HepG2 (cell line): ENCODE data around the gene GNG10. TPM values are rescaled to one million over a fixed set of nuclear protein-coding genes. Genes with fewer than 3 reads are reported as not detected.

Experiments used
- CAMTA2 ChIP-seq: sonication (generic); formaldehyde crosslinking; IDR thresholded peaks from 2 replicates; pipeline ENCODE4 v1.4.0; 2020; ENCODE audit warnings: mild to moderate bottlenecking, missing genetic modification reagents, borderline replicate concordance
- CCDC6 ChIP-seq: sonication (generic); formaldehyde crosslinking; IDR thresholded peaks from 2 replicates; pipeline ENCODE4 v1.8.1; 2022; ENCODE audit warnings: mild to moderate bottlenecking, missing genetic modification reagents, moderate library complexity
- HMG20A ChIP-seq: IDR thresholded peaks from 2 replicates; pipeline ENCODE4 v1.6.1; 2016; ENCODE audit warnings: borderline replicate concordance
- HOMEZ ChIP-seq: IDR thresholded peaks from 2 replicates; pipeline ENCODE4 v1.6.1; 2016; ENCODE audit warnings: low read depth
- HOXD1 ChIP-seq: sonication (generic); formaldehyde crosslinking; IDR thresholded peaks from 2 replicates; pipeline ENCODE4 v1.5.0; 2020; ENCODE audit warnings: missing genetic modification reagents
- MNT ChIP-seq: fragments of 450-650 bp; IDR thresholded peaks from 2 replicates; pipeline ENCODE4 v1.6.1; 2016
- MTF2 ChIP-seq: sonication (generic); formaldehyde crosslinking; IDR thresholded peaks from 2 replicates; pipeline ENCODE4 v1.5.0; 2020; ENCODE audit warnings: missing genetic modification reagents, borderline replicate concordance
- SIN3A ChIP-seq: IDR thresholded peaks from 2 replicates; pipeline ENCODE4 v1.6.1; 2011; ENCODE audit warnings: low read depth, mild to moderate bottlenecking, control low read depth, low read length, borderline replicate concordance
- SNAPC5 ChIP-seq: sonication (generic); formaldehyde crosslinking; IDR thresholded peaks from 2 replicates; pipeline ENCODE4 v1.8.1; 2023; ENCODE audit warnings: mild to moderate bottlenecking, missing genetic modification reagents, borderline replicate concordance
- TBX2 ChIP-seq: sonication (generic); formaldehyde crosslinking; IDR thresholded peaks from 2 replicates; pipeline ENCODE4 v1.5.0; 2020; ENCODE audit warnings: missing genetic modification reagents, mild to moderate bottlenecking, borderline replicate concordance
- TEAD2 ChIP-seq: sonication (generic); formaldehyde crosslinking; IDR thresholded peaks from 2 replicates; pipeline ENCODE4 v1.9.0; 2021; ENCODE audit warnings: missing genetic modification reagents
- THAP7 ChIP-seq: sonication (generic); formaldehyde crosslinking; IDR thresholded peaks from 2 replicates; pipeline ENCODE4 v1.8.1; 2023; ENCODE audit warnings: mild to moderate bottlenecking, missing genetic modification reagents
- THAP9 ChIP-seq: sonication (generic); formaldehyde crosslinking; IDR thresholded peaks from 2 replicates; pipeline ENCODE4; 2020; ENCODE audit warnings: missing genetic modification reagents, mild to moderate bottlenecking, borderline replicate concordance
- TOPORS ChIP-seq: sonication (generic); formaldehyde crosslinking; IDR thresholded peaks from 2 replicates; pipeline ENCODE4 v1.8.0; 2023; ENCODE audit warnings: mild to moderate bottlenecking, missing genetic modification reagents
- YEATS2 ChIP-seq: sonication (generic); formaldehyde crosslinking; IDR thresholded peaks from 2 replicates; pipeline ENCODE4 v1.4.0; 2020; ENCODE audit warnings: missing genetic modification reagents, borderline replicate concordance
- ZFP36 ChIP-seq: fragments of 150-350 bp; IDR thresholded peaks from 2 replicates; pipeline ENCODE4 v1.6.1; 2018; ENCODE audit warnings: borderline replicate concordance, low read length, low read depth; ENCODE audit not compliant: partially characterized antibody
- ZNF101 ChIP-seq: sonication (generic); formaldehyde crosslinking; IDR thresholded peaks from 2 replicates; pipeline ENCODE4 v1.4.0; 2020; ENCODE audit warnings: mild to moderate bottlenecking, low read depth, missing genetic modification reagents, borderline replicate concordance
- ZNF12 ChIP-seq: sonication (generic); formaldehyde crosslinking; IDR thresholded peaks from 2 replicates; pipeline ENCODE4 v1.5.0; 2020; ENCODE audit warnings: missing genetic modification reagents
- ZNF414 ChIP-seq: sonication (generic); formaldehyde crosslinking; IDR thresholded peaks from 2 replicates; pipeline ENCODE4 v1.5.0; 2020; ENCODE audit warnings: missing genetic modification reagents
- ZNF629 ChIP-seq: sonication (generic); formaldehyde crosslinking; conservative IDR thresholded peaks from 2 replicates; pipeline ENCODE4 v1.5.0; 2020; ENCODE audit warnings: missing genetic modification reagents
- ZNF652 ChIP-seq: IDR thresholded peaks from 2 replicates; pipeline ENCODE4 v1.6.1; 2016; ENCODE audit warnings: low read depth, borderline replicate concordance
- ZNF737 ChIP-seq: sonication (generic); formaldehyde crosslinking; IDR thresholded peaks from 2 replicates; pipeline ENCODE4 v1.5.0; 2020; ENCODE audit warnings: missing genetic modification reagents, mild to moderate bottlenecking, borderline replicate concordance
- ZNF746 ChIP-seq: sonication (generic); formaldehyde crosslinking; IDR thresholded peaks from 2 replicates; pipeline ENCODE4 v1.8.0; 2022; ENCODE audit warnings: mild to moderate bottlenecking, missing genetic modification reagents
- polyA plus RNA-seq, 8 experiments: library from polyadenylated mRNA; depleted of rRNA in 3 of 8; stranded (reverse) in 7 of 8; unstranded in 1 of 8; fragments of >200 nt; fragmentation: Illumina TruSeq in 4 of 8; extraction: Trizol in 4 of 8; gene quantifications; 2 replicates each; pipeline versions ENCODE4 v1.2.1 to v1.2.3, GENCODE V29; 2011 to 2016; ENCODE audit warnings: low read depth in 4 of 8, missing spikeins in 1 of 8, mixed read lengths in 1 of 8; ENCODE audit not compliant: insufficient read depth in 1 of 8
- total RNA-seq, 5 experiments: library from RNA; depleted of rRNA; stranded (reverse); fragments of >200 nt; fragmentation: Illumina TruSeq; extraction: Trizol; gene quantifications; 2 replicates each; pipeline ENCODE4 v1.2.3, GENCODE V29; 2016; ENCODE audit warnings: low read depth in 1 of 5

The GNG10 gene
- total and polyA plus RNA-seq, 2 of the 13 experiments (the other 11 are each of a cell fraction or from before 2014, with no cell fraction given) = 29.8 to 32.4 TPM

GRCh38 chr9:111630964-111631213 is 30.5 kb upstream of the GNG10 start (continued):
- TF ChIP-seq TOPORS (CRISPR knock-in tag) (peak; percentile 58; the same call in 1 of the 2 replicates), HMG20A (peak; percentile 61; the same call in 1 of the 2 replicates), THAP7 (CRISPR knock-in tag) (peak; percentile 84; the same call in 1 of the 2 replicates), ZNF746 (peak; percentile 59; the same call in 1 of the 2 replicates), CAMTA2 (CRISPR knock-in tag) (peak; percentile 62; the same call in 1 of the 2 replicates), ZNF101 (CRISPR knock-in tag) (no peak; the same call in 1 of the 2 replicates), ZNF629 (CRISPR knock-in tag) (peak; percentile 48), ZNF414 (CRISPR knock-in tag) (no peak), ZFP36 (no peak), TEAD2 (CRISPR knock-in tag) (no peak), ZNF737 (CRISPR knock-in tag) (no peak; the same call in 1 of the 2 replicates), YEATS2 (CRISPR knock-in tag) (peak; percentile 85; the same call in 1 of the 2 replicates), MNT (no peak; the same call in 1 of the 2 replicates), SNAPC5 (CRISPR knock-in tag) (no peak), TBX2 (CRISPR knock-in tag) (peak; percentile 74; the same call in 1 of the 2 replicates), CCDC6 (CRISPR knock-in tag) (peak; percentile 89; the same call in 1 of the 2 replicates), THAP9 (CRISPR knock-in tag) (0 out of 2 replicates have a peak, but pooled peaks have one; percentile 55), ZNF652 (CRISPR knock-in tag) (peak; percentile 47; the same call in 1 of the 2 replicates), ZNF12 (CRISPR knock-in tag) (peak; percentile 71; the same call in 1 of the 2 replicates), SIN3A (peak; percentile 99), HOMEZ (CRISPR knock-in tag) (peak; percentile 47; the same call in 1 of the 2 replicates), HOXD1 (CRISPR knock-in tag) (peak; percentile 78; the same call in 1 of the 2 replicates), MTF2 (no peak)
